HepG2 (cell line): ENCODE results near the gene STUM. TPM values are rescaled to one million over a fixed set of nuclear protein-coding genes. Genes with fewer than 3 reads are reported as not detected.

Experiments used
- ATAC-seq: fragments of 200-7000 bp; cut with Tn5 transposase; 3 replicates; pipeline ENCODE4 v1.9.1; 2020; ENCODE audit warnings: mild to moderate bottlenecking, moderate library complexity
- BruUV-seq: library from RNA; stranded (reverse); fragments of 400-500 nt; replicated peaks from 2 replicates; lab custom pipeline; 2021; lab: Mats Ljungman, UMichigan
- CTCF ChIA-PET: fragments of 300-600 bp; formaldehyde crosslinking; extraction: SDS; loops from one replicate; lab custom pipeline; 2021; ENCODE audit warnings: low total read pairs, inconsistent platforms, low intra/inter-chr PET ratio; lab: Yijun Ruan, JAX
- POLR2A ChIA-PET: fragments of 350-600 bp; sonication (Branson Sonifier 250); formaldehyde crosslinking; loops from one replicate; lab custom pipeline; 2020; ENCODE audit warnings: antibody characterized with exemption, inconsistent platforms; lab: Yijun Ruan, JAX
- DNase-seq: peaks from one replicate; pipeline ENCODE4 v3.0.0-alpha.2; 2015; ENCODE audit warnings: low spot score
- FAIRE-seq: peaks from 3 replicates; lab custom pipeline; 2011; peaks lifted over from hg19 to GRCh38; lab: Jason Lieb, UNC
- H2AFZ ChIP-seq: one replicate; pipeline ENCODE4 v1.6.1; 2011; ENCODE audit warnings: low read length, inconsistent platforms
- H3K27ac ChIP-seq: fragments of 300-600 bp; 3 replicates; pipeline ENCODE4 v1.8.0; 2011; ENCODE audit warnings: mixed run types, mild to moderate bottlenecking, mixed read lengths, low read length, inconsistent platforms; ENCODE audit not compliant: insufficient read depth; ENCODE audit errors: extremely low read length
- H3K27me3 ChIP-seq, 2 experiments: fragments of 200-600 bp in 1 of 2; 2 replicates in 1 of 2; 3 replicates in 1 of 2; pipeline versions ENCODE4 v1.6.0 to v1.8.0; 2011; ENCODE audit warnings: low read length in 2 of 2, mild to moderate bottlenecking in 2 of 2, moderate library complexity in 2 of 2, inconsistent platforms in 1 of 2; ENCODE audit not compliant: insufficient read depth in 2 of 2, control insufficient read depth in 1 of 2
- H3K36me3 ChIP-seq, 2 experiments: fragments of 200-600 bp in 1 of 2; replicated peaks in 1 of 2; 2 replicates in 1 of 2; 3 replicates in 1 of 2; pipeline versions ENCODE4 v1.5.1 to v1.8.0; 2011; ENCODE audit warnings: low read length in 2 of 2, inconsistent platforms in 1 of 2; ENCODE audit not compliant: insufficient read depth in 2 of 2, control insufficient read depth in 1 of 2
- H3K4me1 ChIP-seq: 2 replicates; pipeline ENCODE4 v1.5.1; 2012; ENCODE audit warnings: low read length, inconsistent platforms; ENCODE audit not compliant: insufficient read depth
- H3K4me2 ChIP-seq: 2 replicates; pipeline ENCODE4 v1.6.0; 2011; ENCODE audit warnings: low read depth, low read length, inconsistent platforms
- H3K4me3 ChIP-seq, 3 experiments: fragments of 200-600 bp in 1 of 3; sonication (generic), shearing (Covaris generic) in 1 of 3; replicated peaks in 1 of 3; 2 replicates each; pipeline ENCODE4 v1.5.1; 2011 to 2016; ENCODE audit warnings: low read length in 3 of 3, inconsistent platforms in 2 of 3, low read depth in 2 of 3, mild to moderate bottlenecking in 2 of 3, control low read depth in 1 of 3, mixed read lengths in 1 of 3; ENCODE audit not compliant: insufficient read depth in 1 of 3
- H3K79me2 ChIP-seq: one replicate; pipeline ENCODE4 v1.6.1; 2011; ENCODE audit warnings: low read length, inconsistent platforms; ENCODE audit not compliant: insufficient read depth
- H3K9ac ChIP-seq: 2 replicates; pipeline ENCODE4 v1.6.0; 2011; ENCODE audit warnings: mild to moderate bottlenecking, low read depth, low read length, inconsistent platforms; ENCODE audit not compliant: insufficient read depth
- H3K9me3 ChIP-seq: 2 replicates; pipeline ENCODE4 v1.5.1; 2012; ENCODE audit warnings: mild to moderate bottlenecking, low read length
- H4K20me1 ChIP-seq: 2 replicates; pipeline ENCODE4 v1.6.0; 2011; ENCODE audit warnings: inconsistent platforms, mild to moderate bottlenecking, low read length, moderate library complexity; ENCODE audit not compliant: insufficient read depth
- HDAC1 ChIP-seq: sonication (generic); formaldehyde crosslinking; IDR thresholded peaks from 2 replicates; pipeline ENCODE4 v1.5.1; 2020; ENCODE audit warnings: mild to moderate bottlenecking, missing genetic modification reagents
- MAZ ChIP-seq, 2 experiments: sonication (generic) in 1 of 2; formaldehyde crosslinking in 1 of 2; IDR thresholded peaks; 2 replicates each; pipeline versions ENCODE4 v1.5.0 to v1.6.1; 2012 to 2020; ENCODE audit warnings: low read depth in 2 of 2, mild to moderate bottlenecking in 2 of 2, borderline replicate concordance in 1 of 2, improper control_type of control experiment in 1 of 2, low read length in 1 of 2, missing genetic modification reagents in 1 of 2, moderate library complexity in 1 of 2
- PBX2 ChIP-seq: IDR thresholded peaks from 2 replicates; pipeline ENCODE4 v1.6.1; 2016; ENCODE audit warnings: control low read depth
- SPEN ChIP-seq: sonication (generic); formaldehyde crosslinking; IDR thresholded peaks from 2 replicates; pipeline ENCODE4 v1.5.1; 2020; ENCODE audit warnings: low read depth, mild to moderate bottlenecking, missing genetic modification reagents
- TOE1 ChIP-seq: sonication (generic); formaldehyde crosslinking; IDR thresholded peaks from 2 replicates; pipeline ENCODE4 v1.4.0; 2020; ENCODE audit warnings: mild to moderate bottlenecking, missing genetic modification reagents
- ZBTB34 ChIP-seq: sonication (generic); formaldehyde crosslinking; IDR thresholded peaks from 2 replicates; pipeline ENCODE4 v1.8.0; 2022; ENCODE audit warnings: mild to moderate bottlenecking, missing genetic modification reagents
- WGBS: methylation state at CpG from one replicate; pipeline ENCODE4 v1.1.6; 2017; ENCODE audit warnings: low lambda C conversion rate; 5-methylcytosine and 5-hydroxymethylcytosine counted together
- in situ Hi-C: cut with HindIII; loops from 2 replicates; pipeline ENCODE4 v1.10.0; 2017; ENCODE audit warnings: low pct_unique_long_range_greater_than_20kb; ENCODE audit not compliant: extremely low pct_ligation_motif_present
- intact Hi-C: fragments of 100-400 bp; cut with micrococcal nuclease; formaldehyde crosslinking; loops from one replicate; pipeline ENCODE4 v1.10.0; 2022; ENCODE audit not compliant: unreplicated experiment
- polyA plus RNA-seq, 8 experiments: library from polyadenylated mRNA; depleted of rRNA in 3 of 8; stranded (reverse) in 7 of 8; unstranded in 1 of 8; fragments of >200 nt; fragmentation: Illumina TruSeq in 4 of 8; extraction: Trizol in 4 of 8; gene quantifications; 2 replicates each; pipeline versions ENCODE4 v1.2.1 to v1.2.3, GENCODE V29; 2011 to 2016; ENCODE audit warnings: low read depth in 4 of 8, missing spikeins in 1 of 8, mixed read lengths in 1 of 8; ENCODE audit not compliant: insufficient read depth in 1 of 8
- total RNA-seq, 5 experiments: library from RNA; depleted of rRNA; stranded (reverse); fragments of >200 nt; fragmentation: Illumina TruSeq; extraction: Trizol; gene quantifications; 2 replicates each; pipeline ENCODE4 v1.2.3, GENCODE V29; 2016; ENCODE audit warnings: low read depth in 1 of 5

Gene STUM
- total and polyA plus RNA-seq, 2 of the 13 experiments (the other 11 are each of a cell fraction or from before 2014, with no cell fraction given): not detected

- FAIRE-seq (no peak), DNase-seq (no peak), ATAC-seq (no peak)
- Histone ChIP-seq H3K9ac (no peak overlapping the region), H3K27me3 (peaks cover 10 to 62% of the 10 kb centered on the region in 2 experiments; a peak in 4 of 5 replicates), H3K9me3 (no peaks in the 10 kb centered on the region), H3K4me3 (no peak overlapping the region), H3K4me1 (no peaks in the 10 kb centered on the region), H3K36me3 (no peaks in the 10 kb centered on the region), H4K20me1 (no peaks in the 10 kb centered on the region), H3K79me2 (no peaks in the 10 kb centered on the region), H2AFZ (no peak overlapping the region), H3K27ac (no peak overlapping the region), H3K4me2 (no peak overlapping the region)
- no peak for TF ChIP-seq TOE1 (CRISPR knock-in tag)
- TF ChIP-seq HDAC1 (CRISPR knock-in tag): no peak
- TF ChIP-seq MAZ (IDR thresholded peaks at IDR 0.05; ENCODE audit: borderline replicate concordance, low read depth, low read length): no peak
- no peak for TF ChIP-seq MAZ (CRISPR knock-in tag; IDR thresholded peaks at IDR 0.05; ENCODE audit: low read depth)
- no peak for TF ChIP-seq ZBTB34
- TF ChIP-seq SPEN (CRISPR knock-in tag): no peak
- no peak for TF ChIP-seq PBX2 (CRISPR knock-in tag)
- ChIA-PET CTCF (no interaction called here), POLR2A (no interaction called here)
- intact Hi-C loops: no loop called here
- BruUV-seq: no TSS peak
- 0% methylated on average over 1 of the region's 4 CpGs for WGBS
- in situ Hi-C loops: no loop called here
These were observed 107.6 kb downstream of the STUM start for GRCh38 chr1:226656201-226656600.
